ENCODE measurements around the gene MAGEA12.
"Not testable (repeated sequence)": the region's sequence is repeated elsewhere in the genome, so short reads cannot be mapped to it uniquely, and the experiment has no call there.

MAGEA12 gene

DNA sequence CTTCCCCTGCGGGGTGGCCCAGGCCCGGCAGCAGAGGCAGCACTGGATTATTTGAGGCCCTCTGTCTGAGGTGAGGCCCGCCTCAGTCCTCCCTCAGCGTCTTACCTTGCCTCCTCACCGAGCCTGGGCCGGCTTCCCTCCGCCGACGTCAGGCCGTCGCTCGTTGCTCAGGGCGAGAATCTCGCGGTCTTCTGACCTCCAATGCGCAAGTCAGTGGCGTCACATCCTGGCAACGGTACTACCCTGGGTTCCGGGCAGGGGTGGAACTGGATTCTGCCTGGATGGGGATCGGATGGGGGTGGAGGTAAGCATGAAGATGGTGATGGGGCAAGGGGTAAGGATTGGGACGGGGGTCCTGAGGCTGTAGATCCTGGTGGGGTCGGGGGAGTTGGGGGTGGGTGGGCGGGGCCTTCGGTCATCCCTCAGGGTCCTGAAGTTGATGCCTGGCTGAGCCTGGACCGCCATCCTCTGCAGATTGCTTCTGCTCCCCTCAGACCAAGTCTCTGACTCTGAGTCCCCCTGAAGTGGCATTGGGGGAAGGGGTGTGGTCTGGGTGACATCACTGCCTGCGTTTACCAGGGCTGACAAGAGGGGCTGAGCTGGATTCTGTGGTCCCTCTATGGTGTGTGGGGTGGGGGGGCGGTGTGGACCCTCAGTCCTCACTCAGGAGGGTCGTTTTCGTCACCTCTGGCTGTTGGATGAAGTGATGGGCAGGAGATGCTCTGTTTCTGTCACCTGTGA lies 36.2 kb downstream of the MAGEA12 start, which contains the start of gene MAGEA6:
Gene MAGEA6 (minus strand): TSS at position 141 of the 741 bp plus-strand sequence. CDS start 2,039 bp downstream, outside the sequence.
- H3K4me3 ChIP-seq (ENCODE audit: low read depth, low read length); H3K36me3 ChIP-seq (replicated peaks); DNase-seq; in situ Hi-C loops (cut with HindIII; ENCODE audit: low pct_ligation_motif_present, low sequenced_read_pairs); H3K27me3 ChIP-seq (replicated peaks); H3K27ac ChIP-seq: not testable (repeated sequence)

DNA sequence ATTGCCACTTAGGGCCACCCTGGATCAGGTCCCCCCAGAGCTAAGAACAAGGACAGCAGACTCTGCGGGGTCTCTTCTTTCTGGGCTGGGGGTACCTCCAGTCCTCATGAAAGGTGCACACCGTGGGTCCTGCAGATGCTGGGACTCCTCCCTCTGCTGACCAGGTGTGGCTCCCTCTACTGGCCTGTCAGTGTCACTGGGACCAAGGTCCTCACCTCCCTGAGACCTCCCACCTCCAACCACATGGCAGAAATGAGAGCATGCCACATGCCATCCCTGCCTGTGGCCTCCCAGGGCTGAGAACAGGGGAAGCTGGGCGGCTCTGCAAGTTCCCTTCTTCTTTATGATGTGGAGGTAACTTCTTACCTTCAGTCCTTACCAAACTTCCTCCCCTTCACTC lies 53.5 kb downstream of the MAGEA12 start:
- DNase-seq; H3K27me3 ChIP-seq (replicated peaks); in situ Hi-C loops (cut with HindIII; ENCODE audit: low pct_ligation_motif_present, low sequenced_read_pairs); H3K27ac ChIP-seq; H3K4me3 ChIP-seq (ENCODE audit: low read depth, low read length); H3K36me3 ChIP-seq (replicated peaks): not testable (repeated sequence)

All from brain microvascular endothelial cell (primary cell).